Measurements from ENCODE around the gene VAMP5. TPM values are rescaled to one million over a fixed set of nuclear protein-coding genes. Genes with fewer than 3 reads are reported as not detected.

Gene VAMP5
- total RNA-seq, 1 experiment from 2014 or later: 6.3 TPM

DNA sequence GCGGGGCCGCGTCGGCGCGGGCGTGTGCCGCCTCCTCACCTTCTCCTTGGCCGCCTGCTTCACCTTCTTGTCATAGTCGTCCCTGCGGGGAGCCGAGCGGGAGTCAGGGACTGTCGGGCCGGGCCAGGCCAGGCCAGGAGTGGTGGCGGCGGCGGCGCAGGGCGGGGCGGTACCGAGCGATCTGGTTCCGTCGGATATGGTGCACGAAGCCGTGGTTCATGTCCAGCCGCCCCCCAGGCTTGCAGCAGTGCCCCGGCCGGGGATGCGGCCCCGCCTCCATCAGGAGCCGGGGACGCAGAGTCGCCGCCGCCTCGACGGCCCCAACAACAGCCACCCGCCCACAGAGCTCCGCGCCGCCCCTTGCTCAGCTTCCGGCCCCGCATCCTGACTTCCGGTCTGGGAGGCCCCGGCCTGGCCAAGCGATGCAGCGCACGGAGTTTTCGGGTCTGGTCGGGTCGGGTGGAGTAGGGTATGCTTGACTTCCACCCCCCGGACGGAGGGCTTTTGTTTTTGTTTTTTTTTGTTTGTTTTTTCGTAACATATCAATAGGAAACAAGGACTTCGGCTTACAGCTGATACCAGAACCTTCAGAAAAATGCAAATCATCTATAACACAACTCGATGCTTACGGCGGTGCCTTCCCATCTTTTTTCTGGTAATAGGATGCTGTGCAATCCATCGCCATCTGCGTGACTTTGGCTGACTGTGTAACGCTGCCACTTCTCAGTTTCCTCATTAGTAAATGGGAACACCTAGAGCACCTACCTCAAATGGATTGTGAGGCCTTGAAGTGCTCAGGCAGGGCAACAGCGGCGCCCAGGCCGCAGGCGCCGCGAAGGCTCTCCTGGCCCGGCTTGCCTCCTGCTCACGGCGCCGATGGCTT is 27.7 kb downstream of the VAMP5 start, which contains the start of gene C2orf68 (continued):
- TF ChIP-seq, protein P1, sequence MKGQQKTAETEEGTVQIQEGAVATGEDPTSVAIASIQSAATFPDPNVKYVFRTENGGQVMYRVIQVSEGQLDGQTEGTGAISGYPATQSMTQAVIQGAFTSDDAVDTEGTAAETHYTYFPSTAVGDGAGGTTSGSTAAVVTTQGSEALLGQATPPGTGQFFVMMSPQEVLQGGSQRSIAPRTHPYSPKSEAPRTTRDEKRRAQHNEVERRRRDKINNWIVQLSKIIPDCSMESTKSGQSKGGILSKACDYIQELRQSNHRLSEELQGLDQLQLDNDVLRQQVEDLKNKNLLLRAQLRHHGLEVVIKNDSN (CRISPR knock-in tag; IDR thresholded peaks at IDR 0.05): peak; percentile 53
- TF ChIP-seq, protein P2, sequence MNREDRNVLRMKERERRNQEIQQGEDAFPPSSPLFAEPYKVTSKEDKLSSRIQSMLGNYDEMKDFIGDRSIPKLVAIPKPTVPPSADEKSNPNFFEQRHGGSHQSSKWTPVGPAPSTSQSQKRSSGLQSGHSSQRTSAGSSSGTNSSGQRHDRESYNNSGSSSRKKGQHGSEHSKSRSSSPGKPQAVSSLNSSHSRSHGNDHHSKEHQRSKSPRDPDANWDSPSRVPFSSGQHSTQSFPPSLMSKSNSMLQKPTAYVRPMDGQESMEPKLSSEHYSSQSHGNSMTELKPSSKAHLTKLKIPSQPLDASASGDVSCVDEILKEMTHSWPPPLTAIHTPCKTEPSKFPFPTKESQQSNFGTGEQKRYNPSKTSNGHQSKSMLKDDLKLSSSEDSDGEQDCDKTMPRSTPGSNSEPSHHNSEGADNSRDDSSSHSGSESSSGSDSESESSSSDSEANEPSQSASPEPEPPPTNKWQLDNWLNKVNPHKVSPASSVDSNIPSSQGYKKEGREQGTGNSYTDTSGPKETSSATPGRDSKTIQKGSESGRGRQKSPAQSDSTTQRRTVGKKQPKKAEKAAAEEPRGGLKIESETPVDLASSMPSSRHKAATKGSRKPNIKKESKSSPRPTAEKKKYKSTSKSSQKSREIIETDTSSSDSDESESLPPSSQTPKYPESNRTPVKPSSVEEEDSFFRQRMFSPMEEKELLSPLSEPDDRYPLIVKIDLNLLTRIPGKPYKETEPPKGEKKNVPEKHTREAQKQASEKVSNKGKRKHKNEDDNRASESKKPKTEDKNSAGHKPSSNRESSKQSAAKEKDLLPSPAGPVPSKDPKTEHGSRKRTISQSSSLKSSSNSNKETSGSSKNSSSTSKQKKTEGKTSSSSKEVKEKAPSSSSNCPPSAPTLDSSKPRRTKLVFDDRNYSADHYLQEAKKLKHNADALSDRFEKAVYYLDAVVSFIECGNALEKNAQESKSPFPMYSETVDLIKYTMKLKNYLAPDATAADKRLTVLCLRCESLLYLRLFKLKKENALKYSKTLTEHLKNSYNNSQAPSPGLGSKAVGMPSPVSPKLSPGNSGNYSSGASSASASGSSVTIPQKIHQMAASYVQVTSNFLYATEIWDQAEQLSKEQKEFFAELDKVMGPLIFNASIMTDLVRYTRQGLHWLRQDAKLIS (CRISPR knock-in tag; IDR thresholded peaks at IDR 0.05; ENCODE audit: borderline replicate concordance): 0 out of 2 replicates have a peak, but pooled peaks have one; percentile 25
- TF ChIP-seq GABPB1 (CRISPR knock-in tag; IDR thresholded peaks at IDR 0.05) (peak; percentile 80), ZNF121 (CRISPR knock-in tag; IDR thresholded peaks at IDR 0.05) (peak; percentile 5; the same call in 1 of the 2 replicates), ESRRA (CRISPR knock-in tag; IDR thresholded peaks at IDR 0.05; ENCODE audit: borderline replicate concordance) (0 out of 2 replicates have a peak, but pooled peaks have one; percentile 16), JUN (CRISPR knock-in tag; IDR thresholded peaks at IDR 0.05) (peak; percentile 59; the same call in 1 of the 2 replicates), ETV6 (CRISPR knock-in tag; IDR thresholded peaks at IDR 0.05) (peak; percentile 18; the same call in 1 of the 2 replicates), TEAD1 (CRISPR knock-in tag; IDR thresholded peaks at IDR 0.05) (peak; percentile 68; the same call in 1 of the 2 replicates), CBFB (CRISPR knock-in tag; IDR thresholded peaks at IDR 0.05; ENCODE audit: low read depth) (no peak), OVOL2 (CRISPR knock-in tag; IDR thresholded peaks at IDR 0.05; ENCODE audit: borderline replicate concordance) (no peak), SMAD4 (CRISPR knock-in tag; IDR thresholded peaks at IDR 0.05) (peak; percentile 62; the same call in 1 of the 2 replicates), NFYB (CRISPR knock-in tag; conservative IDR thresholded peaks at IDR 0.05; ENCODE audit: low read depth) (no peak), NR3C1 (CRISPR knock-in tag; conservative IDR thresholded peaks at IDR 0.05; ENCODE audit: low read depth) (0 out of 2 replicates have a peak, but pooled peaks have one; percentile 67), FOXK1 (CRISPR knock-in tag; IDR thresholded peaks at IDR 0.05) (peak; percentile 70), IRF2 (CRISPR knock-in tag; IDR thresholded peaks at IDR 0.05; ENCODE audit: borderline replicate concordance, low read depth) (no peak)
- TF ChIP-seq, protein P3, sequence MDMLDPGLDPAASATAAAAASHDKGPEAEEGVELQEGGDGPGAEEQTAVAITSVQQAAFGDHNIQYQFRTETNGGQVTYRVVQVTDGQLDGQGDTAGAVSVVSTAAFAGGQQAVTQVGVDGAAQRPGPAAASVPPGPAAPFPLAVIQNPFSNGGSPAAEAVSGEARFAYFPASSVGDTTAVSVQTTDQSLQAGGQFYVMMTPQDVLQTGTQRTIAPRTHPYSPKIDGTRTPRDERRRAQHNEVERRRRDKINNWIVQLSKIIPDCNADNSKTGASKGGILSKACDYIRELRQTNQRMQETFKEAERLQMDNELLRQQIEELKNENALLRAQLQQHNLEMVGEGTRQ (CRISPR knock-in tag; IDR thresholded peaks at IDR 0.05): 0 out of 2 replicates have a peak, but pooled peaks have one; percentile 15
- TF ChIP-seq, protein P4, sequence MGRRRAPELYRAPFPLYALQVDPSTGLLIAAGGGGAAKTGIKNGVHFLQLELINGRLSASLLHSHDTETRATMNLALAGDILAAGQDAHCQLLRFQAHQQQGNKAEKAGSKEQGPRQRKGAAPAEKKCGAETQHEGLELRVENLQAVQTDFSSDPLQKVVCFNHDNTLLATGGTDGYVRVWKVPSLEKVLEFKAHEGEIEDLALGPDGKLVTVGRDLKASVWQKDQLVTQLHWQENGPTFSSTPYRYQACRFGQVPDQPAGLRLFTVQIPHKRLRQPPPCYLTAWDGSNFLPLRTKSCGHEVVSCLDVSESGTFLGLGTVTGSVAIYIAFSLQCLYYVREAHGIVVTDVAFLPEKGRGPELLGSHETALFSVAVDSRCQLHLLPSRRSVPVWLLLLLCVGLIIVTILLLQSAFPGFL (CRISPR knock-in tag; IDR thresholded peaks at IDR 0.05; ENCODE audit: borderline replicate concordance): 0 out of 2 replicates have a peak, but pooled peaks have one; percentile 44
- TF ChIP-seq, protein P5, sequence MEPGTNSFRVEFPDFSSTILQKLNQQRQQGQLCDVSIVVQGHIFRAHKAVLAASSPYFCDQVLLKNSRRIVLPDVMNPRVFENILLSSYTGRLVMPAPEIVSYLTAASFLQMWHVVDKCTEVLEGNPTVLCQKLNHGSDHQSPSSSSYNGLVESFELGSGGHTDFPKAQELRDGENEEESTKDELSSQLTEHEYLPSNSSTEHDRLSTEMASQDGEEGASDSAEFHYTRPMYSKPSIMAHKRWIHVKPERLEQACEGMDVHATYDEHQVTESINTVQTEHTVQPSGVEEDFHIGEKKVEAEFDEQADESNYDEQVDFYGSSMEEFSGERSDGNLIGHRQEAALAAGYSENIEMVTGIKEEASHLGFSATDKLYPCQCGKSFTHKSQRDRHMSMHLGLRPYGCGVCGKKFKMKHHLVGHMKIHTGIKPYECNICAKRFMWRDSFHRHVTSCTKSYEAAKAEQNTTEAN (CRISPR knock-in tag; IDR thresholded peaks at IDR 0.05): 0 out of 2 replicates have a peak, but pooled peaks have one; percentile 71
- TF ChIP-seq, protein P6, sequence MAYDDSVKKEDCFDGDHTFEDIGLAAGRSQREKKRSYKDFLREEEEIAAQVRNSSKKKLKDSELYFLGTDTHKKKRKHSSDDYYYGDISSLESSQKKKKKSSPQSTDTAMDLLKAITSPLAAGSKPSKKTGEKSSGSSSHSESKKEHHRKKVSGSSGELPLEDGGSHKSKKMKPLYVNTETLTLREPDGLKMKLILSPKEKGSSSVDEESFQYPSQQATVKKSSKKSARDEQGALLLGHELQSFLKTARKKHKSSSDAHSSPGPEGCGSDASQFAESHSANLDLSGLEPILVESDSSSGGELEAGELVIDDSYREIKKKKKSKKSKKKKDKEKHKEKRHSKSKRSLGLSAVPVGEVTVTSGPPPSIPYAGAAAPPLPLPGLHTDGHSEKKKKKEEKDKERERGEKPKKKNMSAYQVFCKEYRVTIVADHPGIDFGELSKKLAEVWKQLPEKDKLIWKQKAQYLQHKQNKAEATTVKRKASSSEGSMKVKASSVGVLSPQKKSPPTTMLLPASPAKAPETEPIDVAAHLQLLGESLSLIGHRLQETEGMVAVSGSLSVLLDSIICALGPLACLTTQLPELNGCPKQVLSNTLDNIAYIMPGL (CRISPR knock-in tag; IDR thresholded peaks at IDR 0.05): peak; percentile 67; the same call in 1 of the 2 replicates
- TF ChIP-seq, protein P7, sequence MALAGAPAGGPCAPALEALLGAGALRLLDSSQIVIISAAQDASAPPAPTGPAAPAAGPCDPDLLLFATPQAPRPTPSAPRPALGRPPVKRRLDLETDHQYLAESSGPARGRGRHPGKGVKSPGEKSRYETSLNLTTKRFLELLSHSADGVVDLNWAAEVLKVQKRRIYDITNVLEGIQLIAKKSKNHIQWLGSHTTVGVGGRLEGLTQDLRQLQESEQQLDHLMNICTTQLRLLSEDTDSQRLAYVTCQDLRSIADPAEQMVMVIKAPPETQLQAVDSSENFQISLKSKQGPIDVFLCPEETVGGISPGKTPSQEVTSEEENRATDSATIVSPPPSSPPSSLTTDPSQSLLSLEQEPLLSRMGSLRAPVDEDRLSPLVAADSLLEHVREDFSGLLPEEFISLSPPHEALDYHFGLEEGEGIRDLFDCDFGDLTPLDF (CRISPR knock-in tag; IDR thresholded peaks at IDR 0.05): 0 out of 2 replicates have a peak, but pooled peaks have one; percentile 41
- TF ChIP-seq, protein P8, sequence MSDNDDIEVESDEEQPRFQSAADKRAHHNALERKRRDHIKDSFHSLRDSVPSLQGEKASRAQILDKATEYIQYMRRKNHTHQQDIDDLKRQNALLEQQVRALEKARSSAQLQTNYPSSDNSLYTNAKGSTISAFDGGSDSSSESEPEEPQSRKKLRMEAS (CRISPR knock-in tag; IDR thresholded peaks at IDR 0.05): peak; percentile 67
- TF ChIP-seq, protein P9, sequence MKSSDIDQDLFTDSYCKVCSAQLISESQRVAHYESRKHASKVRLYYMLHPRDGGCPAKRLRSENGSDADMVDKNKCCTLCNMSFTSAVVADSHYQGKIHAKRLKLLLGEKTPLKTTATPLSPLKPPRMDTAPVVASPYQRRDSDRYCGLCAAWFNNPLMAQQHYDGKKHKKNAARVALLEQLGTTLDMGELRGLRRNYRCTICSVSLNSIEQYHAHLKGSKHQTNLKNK (CRISPR knock-in tag; IDR thresholded peaks at IDR 0.05): no peak
- TF ChIP-seq, protein P10, sequence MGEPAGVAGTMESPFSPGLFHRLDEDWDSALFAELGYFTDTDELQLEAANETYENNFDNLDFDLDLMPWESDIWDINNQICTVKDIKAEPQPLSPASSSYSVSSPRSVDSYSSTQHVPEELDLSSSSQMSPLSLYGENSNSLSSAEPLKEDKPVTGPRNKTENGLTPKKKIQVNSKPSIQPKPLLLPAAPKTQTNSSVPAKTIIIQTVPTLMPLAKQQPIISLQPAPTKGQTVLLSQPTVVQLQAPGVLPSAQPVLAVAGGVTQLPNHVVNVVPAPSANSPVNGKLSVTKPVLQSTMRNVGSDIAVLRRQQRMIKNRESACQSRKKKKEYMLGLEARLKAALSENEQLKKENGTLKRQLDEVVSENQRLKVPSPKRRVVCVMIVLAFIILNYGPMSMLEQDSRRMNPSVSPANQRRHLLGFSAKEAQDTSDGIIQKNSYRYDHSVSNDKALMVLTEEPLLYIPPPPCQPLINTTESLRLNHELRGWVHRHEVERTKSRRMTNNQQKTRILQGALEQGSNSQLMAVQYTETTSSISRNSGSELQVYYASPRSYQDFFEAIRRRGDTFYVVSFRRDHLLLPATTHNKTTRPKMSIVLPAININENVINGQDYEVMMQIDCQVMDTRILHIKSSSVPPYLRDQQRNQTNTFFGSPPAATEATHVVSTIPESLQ (CRISPR knock-in tag; IDR thresholded peaks at IDR 0.05): no peak
